Peyer's patch (tissue), 4 donors: Measurements from ENCODE around the gene COL7A1. TPM values are rescaled to one million over a fixed set of nuclear protein-coding genes. Genes with fewer than 3 reads are reported as not detected.

Source experiments
- DNase-seq, 3 donors: peaks; one replicate each; pipeline ENCODE4 v3.0.0-alpha.2; 2017 to 2019
- H3K27ac ChIP-seq, 4 donors: fragments of 200-600 bp; sonication (generic); one replicate each; pipeline ENCODE4 v1.5.1; 2016 to 2019
- H3K27me3 ChIP-seq, 2 donors: fragments of 200-600 bp; sonication (generic); one replicate each; pipeline ENCODE4 v1.5.1; 2019
- H3K36me3 ChIP-seq, 3 donors: fragments of 200-600 bp; sonication (generic); one replicate each; pipeline ENCODE4 v1.5.1; 2016 to 2019
- H3K4me1 ChIP-seq, 4 donors: fragments of 200-600 bp; sonication (generic); one replicate each; pipeline ENCODE4 v1.5.1; 2016 to 2019
- H3K4me3 ChIP-seq, 4 donors: fragments of 200-600 bp; sonication (generic); 1 replicate in 3 of 4; 2 replicates in 1 of 4; pipeline ENCODE4 v1.5.1; 2016 to 2019; ENCODE audit warnings: mild to moderate bottlenecking in 1 of 4
- H3K9me3 ChIP-seq, 4 donors: fragments of 200-600 bp; sonication (generic); one replicate each; pipeline ENCODE4 v1.5.1; 2016 to 2019; ENCODE audit warnings: mild to moderate bottlenecking in 1 of 4
- CTCF ChIP-seq, 6 experiments: fragments of 450-650 bp in 4 of 6; fragments of 200-600 bp in 2 of 6; sonication (generic) in 1 of 6; IDR thresholded peaks; one replicate each; pipeline ENCODE4 v1.5.1; 2017 to 2019; ENCODE audit warnings: antibody characterized with exemption in 6 of 6, mild to moderate bottlenecking in 3 of 6, moderate library complexity in 1 of 6
- POLR2A ChIP-seq, 2 donors: fragments of 450-650 bp; IDR thresholded peaks; one replicate each; pipeline ENCODE4 v1.5.1; 2017; ENCODE audit warnings: antibody characterized with exemption in 2 of 2, mild to moderate bottlenecking in 2 of 2, moderate library complexity in 2 of 2
- total RNA-seq, 4 donors: library from RNA; depleted of rRNA; stranded (reverse); fragments of >200 nt; gene quantifications; one replicate each; pipeline ENCODE4 v1.1.0, GENCODE V29; 2016

COL7A1 gene
- total RNA-seq, 4 donors from 2014 or later, result 7.5 to 101 (median 21.7) TPM

GRCh38 chr3:48558493-48559134, 36.5 kb downstream of the COL7A1 start:
- H3K27me3 ChIP-seq, result no peaks in the 10 kb centered on the region
- TF ChIP-seq POLR2A (IDR thresholded peaks at IDR 0.05) (no peak), CTCF (IDR thresholded peaks at IDR 0.05) (no peak)
- no peaks in the 10 kb centered on the region for H3K9me3 ChIP-seq
- H3K27ac ChIP-seq, result peak overlapping the region in 3 of 4 donors; percentile 31 to 62 (median 57)
- peak in 1 of 3 donors; percentile 59 for DNase-seq
- H3K4me1 ChIP-seq, result peaks cover 5 to 40% (median 11%) of the 10 kb centered on the region in 4 donors
- H3K4me3 ChIP-seq, result no peak overlapping the region
- H3K36me3 ChIP-seq, result no peaks in the 10 kb centered on the region

DNA sequence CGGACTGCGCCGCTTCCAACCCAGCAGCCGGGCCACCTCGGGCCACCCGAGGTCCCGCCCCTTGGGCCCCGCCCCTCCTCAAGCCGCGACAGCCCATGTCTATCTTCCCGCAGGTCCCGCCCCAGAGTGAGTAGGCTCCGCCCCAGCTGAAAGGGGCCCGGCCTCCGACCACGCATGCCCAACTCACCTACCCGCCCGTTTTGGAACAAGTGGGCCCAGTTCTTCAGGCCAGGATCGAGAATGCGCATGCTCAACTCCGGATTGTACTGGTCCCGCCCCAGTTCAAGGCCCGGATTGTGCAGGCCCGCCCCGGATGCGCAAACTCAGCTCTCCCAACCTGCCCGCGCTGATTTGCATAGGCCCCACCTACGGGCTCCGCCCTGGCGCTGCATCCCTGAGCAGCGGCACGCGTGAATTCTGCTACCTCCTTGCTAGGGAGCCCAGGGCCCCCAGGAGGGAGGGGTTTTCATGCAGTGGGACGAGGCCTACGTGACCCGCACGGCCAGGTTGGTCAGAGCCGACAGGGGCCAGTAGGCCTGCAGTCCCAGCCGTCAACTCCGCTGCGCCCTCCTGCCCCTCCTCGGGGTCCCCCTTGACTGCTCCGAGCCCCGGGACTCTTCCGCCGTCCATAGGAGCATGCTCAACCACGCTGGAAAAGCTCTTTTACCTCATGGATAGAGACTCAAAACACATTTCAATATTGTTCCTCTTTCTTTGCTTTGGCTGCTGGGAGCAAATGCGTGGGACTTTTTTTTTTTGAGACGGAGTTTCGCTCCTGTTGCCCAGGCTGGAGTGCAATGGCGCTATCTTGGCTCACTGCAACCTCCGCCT, 38.1 kb downstream of the COL7A1 start, which contains the start of gene PFKFB4:
PFKFB4 (minus strand) TSS at position 8 of the 831 bp plus-strand sequence. CDS start 26 bp downstream, outside the sequence.
- no peaks in the 10 kb centered on the region for H3K9me3 ChIP-seq
- no peaks in the 10 kb centered on the region for H3K27me3 ChIP-seq
- H3K4me3 ChIP-seq, result peak within 1 kb of the TSS; percentile 53 to 69 (median 62)
- DNase-seq, result peak; percentile 98 to 100 (median 100)
- H3K36me3 ChIP-seq, result no peaks in the 10 kb centered on the region
- no peak for TF ChIP-seq POLR2A (IDR thresholded peaks at IDR 0.05)
- peak in 1 of 6 experiments; percentile 20 for TF ChIP-seq CTCF (IDR thresholded peaks at IDR 0.05)
- H3K4me1 ChIP-seq, result peaks cover 5 to 54% (median 11%) of the 10 kb centered on the region in 4 donors
- peak within 1 kb of the TSS; percentile 53 to 86 (median 72) for H3K27ac ChIP-seq

GRCh38 chr3:48555949-48556795, 39.0 kb downstream of the COL7A1 start:
- Histone ChIP-seq H3K27me3 (no peaks in the 10 kb centered on the region), H3K36me3 (no peaks in the 10 kb centered on the region), H3K9me3 (no peaks in the 10 kb centered on the region), H3K4me3 (peak overlapping the region; percentile 38 to 69 (median 62)), H3K27ac (peak overlapping the region; percentile 53 to 86 (median 72)), H3K4me1 (peaks cover 5 to 53% (median 11%) of the 10 kb centered on the region in 4 donors)
- TF ChIP-seq CTCF (IDR thresholded peaks at IDR 0.05) (no peak), POLR2A (IDR thresholded peaks at IDR 0.05) (peak; percentile 72 to 88)
- DNase-seq, result no peak

DNA sequence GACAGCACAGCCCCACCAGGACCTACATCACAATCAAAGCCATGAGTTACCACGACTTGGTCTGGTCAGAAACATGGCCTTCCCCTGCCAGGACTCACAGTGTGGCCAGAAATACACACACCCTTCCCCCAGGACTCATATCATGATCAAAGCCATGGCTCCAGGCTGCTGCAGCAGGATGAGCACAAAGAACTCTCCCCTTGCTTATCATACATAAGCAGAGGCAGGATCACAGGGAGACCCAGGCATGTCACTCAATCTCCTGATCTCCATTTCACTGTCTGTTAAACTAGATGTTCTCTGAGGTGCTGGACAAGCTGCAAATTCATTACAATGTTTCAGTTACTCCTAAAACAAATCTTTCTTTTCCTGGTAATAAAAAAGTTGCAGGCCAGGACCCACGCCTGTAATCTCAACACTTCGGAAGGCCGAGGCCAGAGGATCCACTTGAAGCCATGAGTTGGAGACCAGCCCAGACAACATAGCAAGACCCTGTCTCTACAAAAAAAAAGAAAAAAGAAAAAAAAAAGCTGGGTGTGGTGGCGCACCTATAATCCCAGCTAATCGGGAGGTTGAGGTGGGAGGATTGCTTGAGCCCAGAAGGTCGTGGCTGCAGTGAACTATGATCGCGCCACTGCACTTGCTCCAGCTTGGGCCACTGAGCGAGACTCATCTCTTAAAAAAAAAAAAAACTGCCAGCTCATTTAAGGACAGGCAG, 39.7 kb downstream of the COL7A1 start:
- peak in 1 of 3 donors; percentile 63 for DNase-seq
- peak overlapping the region in 2 of 4 donors; percentile 64 to 69 for H3K4me3 ChIP-seq

More for the DNA sequence above, 39.7 kb downstream of the COL7A1 start:
- H3K9me3 ChIP-seq, result no peaks in the 10 kb centered on the region
- no peaks in the 10 kb centered on the region for H3K27me3 ChIP-seq
- H3K36me3 ChIP-seq, result no peaks in the 10 kb centered on the region
- peak overlapping the region in 3 of 4 donors; percentile 53 to 86 (median 71) for H3K27ac ChIP-seq
- H3K4me1 ChIP-seq, result peaks cover 5 to 46% (median 9%) of the 10 kb centered on the region in 4 donors
- TF ChIP-seq POLR2A (IDR thresholded peaks at IDR 0.05) (no peak), CTCF (IDR thresholded peaks at IDR 0.05) (no peak)
